HG03457 (cell line): Measurements from ENCODE around the gene L3MBTL4.
"Not testable (repeated sequence)": the region's sequence is repeated elsewhere in the genome, so short reads cannot be mapped to it uniquely, and the experiment has no call there.

Experiments used
- ATAC-seq: cut with Tn5 transposase; IDR thresholded peaks from one replicate; pipeline ENCODE4 v1.9.1; 2021; ENCODE audit warnings: moderate number of reproducible peaks; ENCODE audit not compliant: unreplicated experiment

Gene L3MBTL4

DNA sequence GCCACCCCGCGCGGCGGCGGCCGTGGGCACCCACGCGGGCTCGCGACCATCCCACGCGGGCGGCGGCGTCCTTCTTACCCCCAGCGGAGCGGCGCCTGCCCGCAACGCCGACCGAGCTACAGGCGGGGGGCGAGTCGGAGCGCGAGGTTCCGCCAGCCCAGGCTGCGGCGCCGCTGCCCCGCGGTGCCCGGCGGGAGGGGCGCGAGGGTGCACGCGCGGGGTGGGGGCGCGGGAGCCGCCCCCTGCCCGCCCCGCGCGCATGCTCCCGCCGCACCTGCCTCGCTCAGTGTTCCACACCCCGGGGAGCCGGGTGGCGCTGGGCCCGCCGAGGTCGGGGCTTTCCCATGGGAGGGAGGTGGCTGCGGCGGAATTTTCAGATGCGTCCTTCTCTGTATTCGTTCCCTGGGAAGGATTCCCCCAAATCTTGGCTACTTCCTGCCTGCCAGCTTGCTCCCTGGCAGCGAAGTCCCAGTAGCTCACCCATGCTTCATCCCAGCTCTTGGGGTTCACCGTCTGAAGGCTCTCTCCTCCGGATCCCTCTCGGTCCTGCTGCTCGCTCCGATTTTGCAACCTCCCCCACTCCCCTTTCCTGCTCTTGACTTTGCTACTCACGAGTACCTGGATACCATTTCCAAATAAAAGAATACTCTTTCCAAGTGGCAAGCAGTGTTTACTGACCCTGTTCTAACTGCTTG lies at the start of gene L3MBTL4:
L3MBTL4 (minus strand) TSS at position 189 of the 695 bp plus-strand sequence. CDS start 103,286 bp downstream, outside the sequence.
- peak; percentile 49 for ATAC-seq

DNA sequence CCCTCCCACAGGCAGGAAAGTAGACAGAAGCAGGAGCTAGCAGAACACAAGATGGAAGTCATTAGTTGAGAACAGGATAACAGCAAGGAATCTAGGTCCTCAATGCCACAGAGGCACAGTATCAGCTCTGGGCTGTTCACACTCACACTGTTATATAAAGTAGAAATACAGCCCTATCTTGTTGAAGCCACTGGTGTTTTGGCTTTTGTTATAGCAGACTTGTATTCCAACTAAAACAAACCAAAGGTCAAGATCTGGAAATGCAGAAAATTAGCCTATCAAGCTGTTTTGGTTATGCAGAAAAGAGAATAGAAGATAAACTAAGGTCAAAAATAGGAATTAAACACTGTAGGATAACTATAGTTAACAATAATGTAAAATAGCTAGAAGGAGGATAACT lies 37.5 kb upstream of the L3MBTL4 start:
- ATAC-seq = no peak

DNA sequence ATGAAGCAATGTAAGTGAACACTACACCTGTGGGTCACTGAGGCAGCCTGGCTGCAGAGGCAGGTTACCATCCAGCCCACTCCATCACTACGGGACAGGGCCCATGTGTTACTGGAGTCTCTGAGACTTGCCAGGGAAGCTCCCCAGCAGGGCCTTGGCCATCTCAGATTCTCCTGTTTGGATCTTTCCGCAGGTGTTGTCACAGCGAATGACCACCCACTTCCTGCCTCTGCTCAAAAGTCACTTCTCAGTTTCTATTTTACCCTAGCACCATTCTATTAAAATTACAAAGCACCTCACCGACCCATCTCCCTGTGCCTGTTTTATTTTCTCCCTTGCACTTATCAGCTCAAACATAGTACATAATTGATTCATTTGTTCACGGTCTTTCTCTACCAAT lies 34.5 kb upstream of the L3MBTL4 start:
- ATAC-seq = no peak

DNA sequence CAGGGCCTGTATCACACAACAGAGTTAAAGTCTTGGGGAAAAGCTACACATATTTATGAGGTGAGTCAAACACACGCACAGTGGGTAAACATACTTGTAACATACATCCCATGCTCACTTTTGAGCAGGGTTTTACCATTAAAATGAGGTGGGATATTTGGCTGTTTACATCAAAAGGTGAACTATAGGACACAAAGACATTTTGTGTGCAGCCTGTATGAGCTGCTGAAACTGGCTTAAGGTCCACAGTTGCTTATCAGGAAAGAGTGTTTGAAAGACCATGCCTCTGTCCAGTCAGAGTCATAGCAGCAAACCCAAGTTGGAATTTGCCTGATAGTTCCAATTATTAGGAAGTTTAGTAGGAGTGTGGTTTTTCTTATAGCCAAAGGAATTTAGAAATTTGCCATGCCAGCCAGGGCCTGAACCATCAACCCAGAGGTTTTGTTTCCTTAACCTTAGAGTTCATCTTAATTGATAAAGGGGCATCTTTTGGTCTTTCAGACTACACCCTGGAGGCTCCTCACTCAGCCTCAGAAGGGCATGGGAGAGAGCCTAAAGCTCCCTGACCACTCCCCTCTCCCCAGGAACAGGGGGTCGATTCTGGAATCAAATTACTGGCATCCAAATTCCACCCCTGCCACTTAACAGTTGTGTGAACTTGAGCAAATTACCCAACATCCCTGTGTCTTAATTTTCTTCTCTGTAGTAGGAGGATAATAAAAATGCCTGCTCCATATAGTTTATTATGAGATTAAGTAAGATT lies 29.9 kb upstream of the L3MBTL4 start:
- no peak for ATAC-seq

DNA sequence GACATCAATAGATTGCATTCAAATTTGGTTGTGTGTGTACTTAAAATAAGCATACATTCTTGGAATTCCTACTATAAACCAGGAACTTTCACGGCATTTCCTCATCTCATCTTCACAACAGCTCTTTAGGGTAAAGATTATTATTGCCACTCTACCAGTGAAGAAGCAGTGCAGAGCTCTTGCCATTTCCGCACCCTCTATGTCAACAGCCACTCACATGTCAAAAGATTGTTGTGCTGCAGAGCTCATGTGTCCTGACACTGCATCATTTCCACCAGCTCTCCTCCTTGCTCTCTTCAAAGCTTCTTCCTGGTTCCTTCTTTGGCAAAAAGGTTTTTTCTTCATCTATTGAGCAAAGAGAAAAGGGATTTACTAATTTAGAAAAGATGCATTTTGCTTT lies 26.5 kb upstream of the L3MBTL4 start:
- no peak for ATAC-seq

DNA sequence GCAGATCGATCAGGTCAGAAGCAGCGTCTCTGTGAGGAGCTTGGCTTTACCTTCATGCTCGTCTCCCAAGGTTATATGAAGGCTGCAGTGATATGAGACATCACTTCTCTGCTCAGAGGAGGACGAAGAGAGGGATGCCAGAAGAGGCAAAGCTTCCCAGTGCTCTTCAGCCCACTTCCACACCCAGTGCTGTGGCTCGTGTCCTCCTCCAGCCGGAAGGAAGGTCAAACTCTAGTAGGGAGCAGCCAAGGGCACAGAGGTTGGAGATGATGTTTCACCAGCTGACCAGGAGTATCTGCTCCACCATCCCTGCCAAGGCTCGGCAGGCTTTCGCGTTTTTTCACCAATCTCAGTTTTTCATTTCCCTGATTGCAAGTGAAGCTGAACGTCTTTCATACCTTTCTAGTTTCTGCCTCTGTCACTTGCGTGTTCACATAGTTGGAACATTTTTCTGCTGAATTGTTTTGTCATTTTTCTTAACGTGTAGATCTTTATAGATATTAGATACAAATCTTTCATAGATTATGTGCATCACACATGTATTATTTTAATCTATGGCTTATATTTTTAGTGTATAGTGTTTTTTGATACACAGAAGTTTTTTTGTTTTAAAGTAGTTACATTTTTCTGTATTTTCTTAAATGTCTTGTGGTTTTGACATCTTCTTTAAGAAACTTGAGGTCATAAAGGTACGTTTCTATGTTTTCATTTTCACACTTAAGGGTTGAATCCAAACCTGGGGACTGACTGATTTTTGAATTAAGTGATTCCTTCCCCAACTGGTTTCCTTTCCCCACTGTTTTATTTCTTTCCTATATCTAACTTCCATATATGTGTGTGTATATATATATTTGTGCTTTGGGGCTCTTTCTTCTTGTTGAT lies 23.5 kb upstream of the L3MBTL4 start:
- no peak for ATAC-seq

DNA sequence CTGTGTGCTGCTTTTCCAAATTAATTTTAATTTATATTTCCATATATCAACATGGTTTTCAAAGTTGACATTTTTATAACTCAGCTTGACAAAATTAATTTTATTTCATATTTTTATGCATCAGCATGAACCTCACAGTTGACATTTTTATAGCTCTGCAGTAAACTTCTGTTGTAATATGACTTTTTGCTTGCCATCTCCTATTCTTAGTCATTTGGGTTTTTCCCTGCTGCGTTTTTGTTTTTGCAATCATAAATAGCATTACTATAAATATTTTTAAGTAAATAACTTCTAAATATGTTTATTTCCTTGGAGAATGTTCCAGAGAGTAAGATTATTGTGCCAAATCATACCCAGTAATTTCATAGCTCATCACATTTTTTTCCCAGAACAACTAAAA lies 21.0 kb upstream of the L3MBTL4 start:
- ATAC-seq = no peak

DNA sequence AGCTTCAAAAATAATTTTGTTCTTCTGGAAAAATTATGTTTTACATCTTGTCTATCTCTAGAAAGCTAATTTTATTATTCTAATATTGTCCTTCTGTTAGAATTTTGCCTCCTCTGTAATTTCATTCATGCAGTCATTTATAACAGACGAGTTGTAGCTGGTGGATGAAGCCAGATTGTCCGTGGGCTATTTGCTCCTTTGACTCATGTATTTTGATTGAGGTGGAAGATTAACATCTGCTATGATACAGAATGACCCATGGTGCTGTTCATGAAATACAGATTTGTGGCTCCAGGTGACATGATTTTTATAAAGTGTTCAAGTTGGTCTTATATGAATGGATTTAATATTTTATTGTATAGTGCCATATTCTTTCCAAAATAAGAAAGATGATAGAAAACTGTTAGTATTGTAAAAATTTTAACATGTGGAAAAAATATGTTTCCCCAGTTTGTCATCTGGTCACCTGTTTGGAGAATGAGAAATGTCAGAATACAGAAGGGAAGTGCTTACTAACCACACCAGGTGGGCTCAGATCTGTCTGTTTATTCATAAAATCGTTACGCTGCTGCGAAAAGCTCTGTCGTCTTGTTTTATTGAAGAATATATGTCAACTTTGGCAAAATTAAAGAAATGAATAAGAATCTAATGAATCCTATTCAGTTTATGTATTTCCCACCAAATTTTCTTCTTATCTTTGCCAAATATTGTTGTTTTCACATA lies 20.4 kb upstream of the L3MBTL4 start:
- ATAC-seq = no peak

DNA sequence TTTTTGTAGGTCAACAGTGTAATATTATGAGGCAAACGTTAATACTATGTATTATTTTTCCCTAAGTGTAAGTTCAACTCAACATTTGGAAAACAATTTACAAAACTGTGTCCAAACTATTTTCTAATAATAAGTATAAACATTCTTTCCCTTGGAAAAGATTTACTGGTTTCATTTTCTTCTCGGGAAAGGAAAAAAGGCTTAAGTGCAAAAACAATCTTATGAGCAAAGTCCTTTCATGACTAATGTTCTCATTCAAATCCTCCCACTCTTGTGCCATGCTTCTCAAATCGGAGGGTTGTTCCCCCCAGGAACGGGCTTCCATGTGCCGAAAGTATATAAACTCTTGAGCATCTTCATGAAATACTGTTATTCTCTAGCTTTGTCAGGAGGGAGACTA lies 19.8 kb upstream of the L3MBTL4 start:
- no peak for ATAC-seq

DNA sequence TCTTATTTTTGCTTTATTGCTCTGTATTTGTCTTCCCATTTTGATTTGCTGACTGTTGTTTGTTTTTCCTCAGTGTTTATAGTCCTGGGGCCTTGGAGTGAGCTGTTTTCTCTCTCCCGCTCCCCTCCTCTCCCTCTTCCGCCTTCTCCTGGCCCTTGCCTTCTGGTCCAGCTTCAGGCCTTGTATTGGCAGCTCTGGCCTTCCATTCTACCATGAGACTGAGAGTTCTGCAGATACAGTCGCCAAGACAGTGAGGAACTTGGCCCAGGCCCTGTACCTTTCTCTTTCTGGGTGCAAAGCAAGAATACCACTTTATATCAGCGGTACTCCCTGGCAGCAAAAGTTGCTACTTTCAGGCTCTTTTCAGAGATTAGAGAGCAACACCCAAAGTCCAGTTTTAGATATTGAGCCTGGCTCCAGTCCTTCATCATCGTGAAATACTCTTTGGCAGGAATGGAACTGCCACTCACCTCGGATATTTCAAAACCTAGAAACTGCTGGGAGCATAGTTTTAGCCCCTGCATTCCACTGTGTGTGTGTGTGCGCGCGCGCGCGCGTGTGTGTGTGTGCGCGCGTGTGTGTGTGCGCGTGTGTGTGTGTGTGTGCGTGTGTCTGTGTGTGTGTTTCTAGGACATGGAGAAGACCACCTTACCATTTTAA lies 17.1 kb upstream of the L3MBTL4 start:
- no peak for ATAC-seq

DNA sequence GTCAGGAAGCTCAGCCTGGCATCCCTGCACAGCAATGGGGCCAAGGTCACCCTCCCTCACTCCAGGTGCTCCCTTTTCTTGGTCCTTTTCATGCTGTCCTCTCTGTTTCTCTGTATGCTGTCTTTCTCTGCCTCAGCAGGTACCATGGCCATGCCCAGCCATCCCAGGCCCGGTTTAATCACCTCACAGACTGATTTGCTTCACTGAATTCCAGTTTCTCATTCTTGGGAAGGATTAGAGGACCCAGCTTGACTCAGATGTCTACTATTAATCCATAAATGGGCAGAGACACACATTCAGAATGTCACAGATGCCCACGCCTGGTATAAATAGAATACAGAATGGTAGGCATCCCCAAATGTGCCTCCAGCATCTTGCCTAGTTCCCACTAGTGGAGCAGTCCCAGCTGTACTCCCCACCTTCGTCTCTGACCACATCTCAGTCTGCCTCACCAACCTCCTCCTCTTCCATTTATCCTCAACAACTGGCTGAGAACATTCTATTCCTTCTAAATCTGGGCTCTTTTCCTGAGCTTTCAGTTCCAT lies 14.2 kb upstream of the L3MBTL4 start:
- ATAC-seq = no peak

DNA sequence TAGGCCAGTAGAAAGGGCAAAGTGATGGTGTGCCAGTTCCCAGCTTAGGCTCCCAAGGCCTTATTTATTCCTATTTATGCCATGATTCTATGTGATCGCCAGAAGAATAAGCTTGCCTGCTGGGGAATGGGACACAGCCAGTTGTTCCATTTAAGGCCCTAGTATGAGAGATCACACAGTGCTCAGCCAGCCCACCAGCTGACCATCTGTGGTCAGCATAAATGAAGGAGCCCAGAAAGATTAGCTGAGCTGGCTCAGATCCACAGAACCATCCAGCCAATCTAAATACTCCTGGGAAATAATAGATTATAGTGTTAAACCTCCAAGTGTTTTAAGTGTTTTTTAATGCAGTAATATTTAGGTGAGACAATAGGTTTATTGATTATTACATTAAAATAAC lies 12.6 kb upstream of the L3MBTL4 start:
- no peak for ATAC-seq

DNA sequence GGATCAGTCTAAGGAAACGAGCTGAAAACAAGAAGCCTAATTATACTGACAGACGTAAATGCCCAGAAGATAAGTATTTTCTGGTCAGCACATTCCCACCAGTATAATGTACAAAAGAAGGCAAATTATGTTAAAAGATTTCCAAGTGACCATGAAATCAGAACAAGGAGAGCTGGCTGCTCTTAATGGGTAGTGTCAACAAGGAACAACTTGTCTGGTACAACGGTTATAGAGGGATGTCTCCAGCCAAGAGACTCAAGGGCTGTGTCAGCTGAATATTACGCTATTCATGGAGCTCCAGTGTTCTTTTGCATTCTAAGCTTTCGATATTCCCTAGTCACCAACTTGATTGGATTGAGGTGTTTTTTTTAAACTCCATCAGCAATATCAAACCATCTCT lies 8.6 kb upstream of the L3MBTL4 start:
- ATAC-seq = no peak

DNA sequence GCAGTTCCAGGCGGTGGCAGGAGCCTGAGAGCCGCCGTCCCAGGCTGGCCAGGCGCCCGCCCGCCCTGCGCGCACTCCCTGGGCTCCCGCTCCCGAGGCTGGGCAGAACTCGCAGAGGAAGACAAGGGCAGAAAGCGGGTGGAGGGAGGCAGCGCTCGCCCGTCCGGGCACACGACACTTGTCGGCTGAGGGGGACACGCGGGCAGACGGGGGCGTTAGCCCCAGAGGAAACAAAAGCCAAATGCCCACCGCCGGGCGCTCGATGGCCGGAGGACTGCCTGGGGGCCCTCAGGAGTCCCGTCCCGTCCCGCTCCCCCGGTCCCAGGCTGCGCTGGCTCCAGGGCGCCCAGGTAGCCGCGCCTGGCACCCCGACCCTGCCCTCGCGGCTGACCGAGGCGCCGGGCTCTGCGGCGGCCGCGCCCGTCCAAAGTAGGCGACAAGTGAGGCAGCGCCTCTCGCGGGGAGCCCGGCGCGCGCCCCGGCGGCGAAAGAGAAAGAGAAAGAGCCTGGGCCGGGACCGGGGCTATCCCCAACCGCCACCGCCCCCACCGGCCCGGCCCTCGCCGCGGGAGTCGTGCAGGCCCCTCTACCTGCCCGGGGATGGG lies 491 bp downstream of the L3MBTL4 start:
- peak; percentile 80 for ATAC-seq

DNA sequence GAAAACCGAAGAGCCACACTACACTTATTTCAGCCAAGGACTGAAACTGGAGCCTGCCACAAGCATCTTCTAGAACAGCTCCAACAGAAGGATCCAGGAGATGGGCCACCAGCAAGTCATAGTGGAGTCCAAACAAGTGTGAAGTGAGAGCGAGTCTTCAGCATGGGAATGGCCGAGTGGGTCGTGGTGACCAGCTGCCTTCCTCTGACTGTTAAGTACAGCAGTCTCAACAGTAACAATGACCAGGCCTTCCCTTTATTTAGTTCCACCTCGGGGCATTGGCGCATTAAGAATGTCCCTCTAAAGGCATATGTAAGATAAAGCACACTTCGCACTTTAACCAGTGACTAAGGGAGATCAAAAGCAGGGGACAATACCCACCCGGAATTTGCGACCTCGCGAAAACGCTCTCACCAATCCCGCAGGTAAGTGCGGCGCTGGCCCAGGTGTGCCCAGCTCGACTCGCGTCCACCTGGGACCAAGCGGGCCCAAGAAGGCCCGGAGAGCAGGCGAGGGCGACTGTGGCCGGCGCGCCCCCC lies 1.1 kb downstream of the L3MBTL4 start:
- no peak for ATAC-seq

DNA sequence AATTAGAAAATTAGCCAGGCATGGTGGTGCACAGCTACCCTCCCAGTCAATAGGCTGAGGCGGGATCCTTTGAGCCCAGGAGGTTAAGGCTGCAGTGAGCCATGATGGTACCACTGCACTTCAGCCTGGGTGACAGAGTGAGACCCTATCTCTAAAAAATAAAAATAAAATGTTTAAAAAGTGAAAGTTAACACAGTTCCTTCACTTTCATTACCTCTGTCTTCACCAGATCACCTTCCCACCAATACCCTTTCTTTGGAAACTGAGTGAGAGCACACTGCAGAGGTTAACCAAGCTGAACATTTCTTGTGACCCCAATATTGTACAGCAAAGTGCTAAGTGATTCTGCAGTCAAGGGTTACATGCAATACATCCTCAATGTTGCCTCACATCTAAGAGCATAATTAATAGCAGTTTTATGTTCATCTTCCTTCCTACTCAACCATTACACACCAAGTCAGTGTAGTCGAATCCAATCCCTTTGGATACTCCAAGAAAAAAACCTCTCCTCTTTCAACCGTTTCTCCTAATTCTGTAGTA lies 1.7 kb downstream of the L3MBTL4 start:
- no peak for ATAC-seq

DNA sequence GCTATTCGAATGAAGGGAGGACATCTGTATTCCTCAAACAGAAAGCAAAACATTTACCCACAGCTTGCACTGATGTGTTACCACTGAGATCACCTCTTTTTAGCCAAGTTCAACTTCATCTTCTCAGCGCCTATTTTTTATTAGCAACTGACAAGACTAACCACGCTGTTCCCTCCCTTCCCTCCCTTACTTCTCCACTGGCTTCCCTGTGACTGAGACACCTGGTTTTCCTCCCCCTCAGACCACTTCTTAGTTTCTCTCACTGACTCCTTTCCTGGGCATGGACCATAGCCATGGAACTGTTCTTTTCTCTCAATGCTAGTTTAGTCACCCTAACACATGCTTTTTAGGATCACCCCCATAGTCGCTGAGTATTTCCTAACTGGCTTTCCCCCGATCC lies 3.3 kb downstream of the L3MBTL4 start:
- ATAC-seq = no peak

DNA sequence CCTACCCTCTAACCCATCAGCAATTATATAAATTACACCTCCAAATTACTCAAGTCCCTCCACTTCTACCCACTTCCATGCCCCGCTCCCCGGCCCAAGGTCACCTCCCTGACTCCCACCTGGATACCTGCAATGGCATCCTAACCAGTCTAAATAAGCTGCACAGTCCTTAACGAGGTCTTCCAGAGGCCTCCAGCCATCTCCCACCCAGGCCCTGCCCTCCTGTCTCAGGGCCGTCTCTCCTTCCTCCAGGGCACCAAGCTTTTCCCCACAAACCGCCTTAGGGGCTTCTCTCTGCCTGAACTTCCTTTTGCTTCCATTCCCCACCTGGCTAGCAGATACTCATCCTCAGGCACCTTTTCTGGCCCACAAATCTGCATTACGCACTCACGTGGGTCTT lies 4.8 kb downstream of the L3MBTL4 start:
- no peak for ATAC-seq

DNA sequence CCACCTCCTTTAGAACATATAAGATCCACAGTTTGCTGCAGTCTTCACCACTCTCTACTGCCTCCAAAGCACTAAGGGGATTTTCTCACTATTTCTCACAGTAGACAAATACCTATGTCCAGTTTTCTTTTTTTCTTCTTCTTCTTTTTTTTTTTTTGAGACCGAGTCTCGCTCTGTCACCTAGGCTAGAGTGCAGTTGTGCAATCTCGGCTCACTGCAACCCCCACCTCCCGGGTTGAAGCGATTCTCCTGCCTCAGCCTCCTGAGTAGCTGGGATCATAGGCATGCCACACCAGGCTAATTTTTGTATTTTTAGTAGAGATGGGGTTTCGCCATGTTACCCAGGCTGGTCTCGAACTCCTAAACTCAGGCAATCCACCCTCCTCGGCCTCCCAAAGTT lies 6.2 kb downstream of the L3MBTL4 start:
- ATAC-seq = not testable (repeated sequence)
